HG03442 (cell line): ENCODE data around the gene PRRG3.

Source experiments
- ATAC-seq: cut with Tn5 transposase; IDR thresholded peaks from one replicate; pipeline ENCODE4 v1.9.1; 2021; ENCODE audit warnings: mild to moderate bottlenecking, moderate library complexity; ENCODE audit not compliant: unreplicated experiment

Gene PRRG3

GRCh38 chrX:151741606-151742005 lies 46.3 kb downstream of the PRRG3 start:
- ATAC-seq, result no peak

- ATAC-seq, result no peak
Measured at GRCh38 chrX:151742311-151742710, 47.1 kb downstream of the PRRG3 start.

- ATAC-seq, result no peak
Measured at GRCh38 chrX:151743651-151744470, 48.6 kb downstream of the PRRG3 start.

GRCh38 chrX:151745651-151746050 lies 50.4 kb downstream of the PRRG3 start:
- no peak for ATAC-seq

- ATAC-seq, result no peak
Measured at GRCh38 chrX:151746502-151746901, 51.2 kb downstream of the PRRG3 start.

- ATAC-seq, result no peak
Measured at GRCh38 chrX:151750511-151750910, 55.3 kb downstream of the PRRG3 start.

GRCh38 chrX:151752847-151753246 lies 57.6 kb downstream of the PRRG3 start:
- no peak for ATAC-seq

- peak; percentile 75 for ATAC-seq
Measured at GRCh38 chrX:151753313-151754046, 58.2 kb downstream of the PRRG3 start.

- ATAC-seq, result no peak
Measured at GRCh38 chrX:151754047-151754429, 58.8 kb downstream of the PRRG3 start.

GRCh38 chrX:151754641-151755215 lies 59.5 kb downstream of the PRRG3 start:
- ATAC-seq, result no peak
